H1 (cell line): ENCODE results near the gene SLC17A3. TPM values are rescaled to one million over a fixed set of nuclear protein-coding genes. Genes with fewer than 3 reads are reported as not detected.

ENCODE experiments used
- CTCF ChIA-PET: fragments of 300-600 bp; sonication (Branson Sonifier 250); formaldehyde crosslinking; loops from one replicate; lab custom pipeline; 2021; ENCODE audit not compliant: partially characterized antibody; lab: Charles Lee
- POLR2A ChIA-PET: fragments of 300-600 bp; sonication (Branson Sonifier 250); formaldehyde crosslinking; loops from one replicate; lab custom pipeline; 2021; ENCODE audit warnings: inconsistent platforms; ENCODE audit not compliant: partially characterized antibody; lab: Charles Lee
- DNase-seq, 2 experiments: peaks; one replicate each; pipeline versions ENCODE4 v3.0.0 to v3.0.0-alpha.2; 2010 to 2022; ENCODE audit warnings: low spot score in 2 of 2, low read depth in 1 of 2, mixed read lengths in 1 of 2
- FAIRE-seq: peaks from 2 replicates; lab custom pipeline; 2011; peaks lifted over from hg19 to GRCh38; lab: Jason Lieb, UNC
- H2AFZ ChIP-seq: 2 replicates; pipeline ENCODE4 v1.8.1; 2012; ENCODE audit warnings: low read length, inconsistent platforms
- H2AK5ac ChIP-seq: 2 replicates; pipeline ENCODE4 v1.6.1; 2013; ENCODE audit warnings: low read depth, low read length
- H2BK120ac ChIP-seq: replicated peaks from 2 replicates; pipeline ENCODE3; 2013; ENCODE audit warnings: low read depth, low read length, inconsistent platforms
- H2BK12ac ChIP-seq: 2 replicates; pipeline ENCODE4 v1.6.1; 2013; ENCODE audit warnings: low read depth, low read length
- H2BK15ac ChIP-seq: 2 replicates; pipeline ENCODE4 v1.6.1; 2013; ENCODE audit warnings: low read length
- H2BK20ac ChIP-seq: 2 replicates; pipeline ENCODE4 v1.6.1; 2013; ENCODE audit warnings: low read length
- H2BK5ac ChIP-seq: 2 replicates; pipeline ENCODE4 v1.6.1; 2013; ENCODE audit warnings: low read depth, low read length
- H3K14ac ChIP-seq: 2 replicates; pipeline ENCODE4 v1.6.1; 2013; ENCODE audit warnings: inconsistent platforms; ENCODE audit not compliant: insufficient read length
- H3K18ac ChIP-seq: 2 replicates; pipeline ENCODE4 v1.6.1; 2013; ENCODE audit warnings: low read length; ENCODE audit errors: extremely low read depth
- H3K23ac ChIP-seq: 2 replicates; pipeline ENCODE4 v1.6.1; 2013; ENCODE audit warnings: inconsistent platforms; ENCODE audit not compliant: insufficient read length
- H3K23me2 ChIP-seq: 2 replicates; pipeline ENCODE4 v1.6.1; 2013; ENCODE audit warnings: low read depth, low read length
- H3K27ac ChIP-seq: 2 replicates; pipeline ENCODE4 v1.6.1; 2011; ENCODE audit warnings: low read depth, low read length, inconsistent platforms
- H3K27me3 ChIP-seq, 4 experiments: replicated peaks in 1 of 4; 1 replicate in 1 of 4; 2 replicates in 3 of 4; pipeline versions ENCODE4 v1.6.1 to v1.8.1; 2011 to 2013; ENCODE audit warnings: low read length in 3 of 4, mild to moderate bottlenecking in 3 of 4, inconsistent platforms in 2 of 4, mixed read lengths in 2 of 4, moderate library complexity in 1 of 4; ENCODE audit not compliant: control insufficient read depth in 3 of 4, insufficient read depth in 3 of 4; ENCODE audit errors: extremely low read depth in 1 of 4
- H3K36me3 ChIP-seq, 4 experiments: 2 replicates each; pipeline versions ENCODE4 v1.6.1 to v1.8.1; 2011 to 2013; ENCODE audit warnings: mild to moderate bottlenecking in 4 of 4, low read length in 3 of 4, moderate library complexity in 2 of 4, control low read depth in 1 of 4, inconsistent platforms in 1 of 4; ENCODE audit not compliant: insufficient read depth in 4 of 4, control insufficient read depth in 2 of 4
- H3K4ac ChIP-seq: replicated peaks from 2 replicates; pipeline ENCODE3; 2013; ENCODE audit warnings: low read length, low read depth, mixed read lengths, inconsistent platforms; ENCODE audit not compliant: insufficient read length
- H3K4me1 ChIP-seq, 4 experiments: replicated peaks in 1 of 4; 1 replicate in 1 of 4; 2 replicates in 3 of 4; pipeline versions ENCODE4 v1.6.1 to v1.8.1; 2011 to 2013; ENCODE audit warnings: low read length in 3 of 4, inconsistent platforms in 2 of 4, mixed read lengths in 1 of 4; ENCODE audit not compliant: insufficient read depth in 4 of 4, control insufficient read depth in 3 of 4
- H3K4me2 ChIP-seq, 2 experiments: 2 replicates each; pipeline versions ENCODE4 v1.6.1 to v1.8.1; 2011 to 2013; ENCODE audit warnings: low read depth in 2 of 2, low read length in 2 of 2, control low read depth in 1 of 2, inconsistent platforms in 1 of 2, mild to moderate bottlenecking in 1 of 2; ENCODE audit not compliant: insufficient read depth in 1 of 2
- H3K4me3 ChIP-seq, 4 experiments: fragments of 200-600, 300-600 bp in 1 of 4; sonication (generic), shearing (Covaris generic), sonication (Bioruptor Twin) in 1 of 4; 2 replicates each; pipeline versions ENCODE4 v1.5.1 to v1.8.1; 2011 to 2016; ENCODE audit warnings: low read length in 4 of 4, low read depth in 3 of 4, control low read depth in 2 of 4, inconsistent platforms in 2 of 4, mild to moderate bottlenecking in 2 of 4, mixed read lengths in 1 of 4, moderate library complexity in 1 of 4; ENCODE audit not compliant: insufficient read depth in 2 of 4; ENCODE audit errors: extremely low read depth in 1 of 4
- H3K56ac ChIP-seq: replicated peaks from 2 replicates; pipeline ENCODE3; 2013; ENCODE audit warnings: low read depth, mild to moderate bottlenecking, mixed read lengths, low read length, inconsistent platforms; ENCODE audit not compliant: insufficient read length
- H3K79me1 ChIP-seq: 2 replicates; pipeline ENCODE4 v1.6.1; 2013; ENCODE audit warnings: low read depth, low read length, control low read depth
- H3K79me2 ChIP-seq, 2 experiments: 2 replicates each; pipeline versions ENCODE4 v1.6.1 to v1.8.1; 2012 to 2013; ENCODE audit warnings: low read length in 2 of 2, mild to moderate bottlenecking in 2 of 2, inconsistent platforms in 1 of 2; ENCODE audit not compliant: insufficient read depth in 2 of 2, control insufficient read depth in 1 of 2
- H3K9ac ChIP-seq, 4 experiments: replicated peaks in 1 of 4; 1 replicate in 1 of 4; 2 replicates in 3 of 4; pipeline versions ENCODE4 v1.6.1 to v1.8.1; 2011 to 2013; ENCODE audit warnings: low read depth in 3 of 4, low read length in 3 of 4, control low read depth in 2 of 4, mild to moderate bottlenecking in 2 of 4, moderate library complexity in 2 of 4, inconsistent platforms in 1 of 4; ENCODE audit errors: extremely low read depth in 1 of 4
- H3K9me3 ChIP-seq, 2 experiments: 2 replicates each; pipeline versions ENCODE4 v1.6.1 to v1.8.1; 2012 to 2013; ENCODE audit warnings: mild to moderate bottlenecking in 2 of 2, moderate library complexity in 2 of 2, control low read depth in 1 of 2, inconsistent platforms in 1 of 2, low read depth in 1 of 2, low read length in 1 of 2, mixed read lengths in 1 of 2; ENCODE audit not compliant: insufficient read depth in 2 of 2
- H4K20me1 ChIP-seq, 2 experiments: replicated peaks in 1 of 2; 2 replicates each; pipeline versions ENCODE3 to v1.8.1; 2011 to 2013; ENCODE audit warnings: inconsistent platforms in 2 of 2, low read length in 2 of 2, mild to moderate bottlenecking in 1 of 2; ENCODE audit not compliant: insufficient read depth in 2 of 2, control insufficient read depth in 1 of 2
- H4K5ac ChIP-seq: 2 replicates; pipeline ENCODE4 v1.6.1; 2013; ENCODE audit warnings: low read length, low read depth, mixed read lengths, inconsistent platforms; ENCODE audit not compliant: insufficient read length
- H4K8ac ChIP-seq: 2 replicates; pipeline ENCODE4 v1.8.0; 2013; ENCODE audit warnings: mild to moderate bottlenecking, moderate library complexity, low read length, inconsistent platforms; ENCODE audit not compliant: insufficient read depth; ENCODE audit errors: extremely low read depth
- H4K91ac ChIP-seq: replicated peaks from 2 replicates; pipeline ENCODE3; 2013; ENCODE audit warnings: low read length, mixed read lengths, inconsistent platforms; ENCODE audit not compliant: insufficient read length
- ATF3 ChIP-seq: IDR thresholded peaks from 2 replicates; pipeline ENCODE4 v1.6.1; 2011; ENCODE audit warnings: low read depth, mild to moderate bottlenecking, low read length; ENCODE audit not compliant: insufficient read depth
- BRCA1 ChIP-seq: IDR thresholded peaks from 2 replicates; pipeline ENCODE4 v1.6.1; 2012; ENCODE audit warnings: low read depth, low read length, improper control_type of control experiment
- CHD1 ChIP-seq: IDR thresholded peaks from 2 replicates; pipeline ENCODE4 v1.6.1; 2012; ENCODE audit warnings: low read depth, low read length, improper control_type of control experiment
- KDM1A ChIP-seq: fragments of 200-600, 300-600 bp; sonication (generic); IDR thresholded peaks from 2 replicates; pipeline ENCODE4 v1.7.1; 2016; ENCODE audit warnings: mild to moderate bottlenecking, low read length, borderline replicate concordance
- RFX5 ChIP-seq: IDR thresholded peaks from 2 replicates; pipeline ENCODE4 v1.6.1; 2011; ENCODE audit warnings: low read depth, low read length, improper control_type of control experiment, borderline replicate concordance
- SP4 ChIP-seq: IDR thresholded peaks from 2 replicates; pipeline ENCODE4 v1.6.1; 2012; ENCODE audit warnings: low read length, inconsistent platforms
- TCF12 ChIP-seq: IDR thresholded peaks from 2 replicates; pipeline ENCODE4 v1.6.1; 2011; ENCODE audit warnings: low read depth, mild to moderate bottlenecking, low read length
- TEAD4 ChIP-seq: IDR thresholded peaks from 2 replicates; pipeline ENCODE4 v1.6.1; 2012; ENCODE audit warnings: low read depth, low read length, inconsistent platforms, mixed read lengths
- WGBS, 2 experiments: shearing (Covaris generic) in 1 of 2; methylation state at CpG; one replicate each; pipeline versions ENCODE4 v1.1.6 to v1.1.7; 2013 to 2015; ENCODE audit warnings: low lambda C conversion rate in 2 of 2, mixed read lengths in 2 of 2, inconsistent platforms in 1 of 2, low coverage in 1 of 2, missing lambda C conversion rate in 1 of 2; ENCODE audit not compliant: insufficient replicate concordance in 2 of 2, insufficient coverage in 1 of 2, insufficient read length in 1 of 2; ENCODE audit errors: extremely low coverage in 1 of 2, missing lambda C conversion rate in 1 of 2; 5-methylcytosine and 5-hydroxymethylcytosine counted together
- polyA plus RNA-seq, 7 experiments: library from polyadenylated mRNA; depleted of rRNA in 3 of 7; stranded (reverse) in 5 of 7; unstranded in 2 of 7; fragments of >200 nt in 5 of 7; fragments of 200-250 nt in 2 of 7; gene quantifications; 1 replicate in 5 of 7; 2 replicates in 1 of 7; 4 replicates in 1 of 7; pipeline versions ENCODE4 v1.2.1 to v1.2.3, GENCODE V29; 2011 to 2013; ENCODE audit warnings: missing spikeins in 2 of 7, mixed read lengths in 2 of 7
- total RNA-seq: library from RNA; stranded (reverse); fragmentation: NEBNext Ultra II Directional; extraction: Animal tissue kit (Norgen Biotek cat#: 25700); gene quantifications from 2 replicates; pipeline ENCODE4 v1.2.1, GENCODE V29; 2021

Gene SLC17A3
- total and polyA plus RNA-seq, 2 of the 8 experiments (the other 6 are each of a cell fraction or from before 2014, with no cell fraction given): not detected

GRCh38 chr6:25866011-25866410, 8.0 kb downstream of the SLC17A3 start:
- H3K23ac ChIP-seq: no peak overlapping the region
- H3K56ac ChIP-seq: no peak overlapping the region
- H3K27ac ChIP-seq: no peak overlapping the region
- no peak overlapping the region for H4K8ac ChIP-seq
- DNase-seq (no peak), FAIRE-seq (no peak)
- no peaks in the 10 kb centered on the region for H3K27me3 ChIP-seq
- no peak overlapping the region for H2AFZ ChIP-seq
- H3K4me1 ChIP-seq: no peaks in the 10 kb centered on the region
- H2BK120ac ChIP-seq: no peak overlapping the region
- no peak overlapping the region for H3K18ac ChIP-seq
- H3K9ac ChIP-seq: no peak overlapping the region
- WGBS, 2 experiments: 91% methylated on average over 3 of the region's 3 CpGs; no CpG with 5 or more reads in 1 of the 2 experiments
- no peak overlapping the region for H2BK20ac ChIP-seq
- no peaks in the 10 kb centered on the region for H4K20me1 ChIP-seq
- no peak overlapping the region for H4K5ac ChIP-seq
- no peak overlapping the region for H2BK15ac ChIP-seq
- no peak overlapping the region for H3K4me3 ChIP-seq
- no peaks in the 10 kb centered on the region for H3K79me2 ChIP-seq
- TF ChIP-seq SP4: no peak
- no peak for TF ChIP-seq TCF12
- TF ChIP-seq CHD1: no peak
- TF ChIP-seq TEAD4: no peak
- TF ChIP-seq RFX5: no peak
- no peak for TF ChIP-seq BRCA1
- TF ChIP-seq KDM1A: no peak
- no peak for TF ChIP-seq ATF3
- H2AK5ac ChIP-seq: no peak overlapping the region
- no peak overlapping the region for H2BK5ac ChIP-seq
- no peak overlapping the region for H2BK12ac ChIP-seq
- H4K91ac ChIP-seq: no peak overlapping the region
- no peaks in the 10 kb centered on the region for H3K23me2 ChIP-seq
- no peak overlapping the region for H3K4ac ChIP-seq
- CTCF ChIA-PET: interaction anchor here (0.9 kb wide), 1 partner anchor 9 kb away, joined by 3 read pairs; no protein-coding TSS in a partner anchor
- POLR2A ChIA-PET: no interaction called here
- H3K14ac ChIP-seq: no peak overlapping the region
- H3K9me3 ChIP-seq: no peaks in the 10 kb centered on the region
- H3K4me2 ChIP-seq: no peak overlapping the region
- no peaks in the 10 kb centered on the region for H3K79me1 ChIP-seq
- H3K36me3 ChIP-seq: no peaks in the 10 kb centered on the region
